Central memory CD8-positive, alpha-beta T cell (primary cell): ENCODE data around the gene SPOCK2.

Experiments used
- ATAC-seq: fragments of 150-1000 bp; cut with Tn5 transposase; replicated peaks from 2 replicates; pipeline ENCODE4 v1.10.0; 2022; ENCODE audit warnings: mild to moderate bottlenecking, moderate FRiP score, moderate number of reproducible peaks; ENCODE audit not compliant: poor library complexity, severe bottlenecking; ENCODE audit errors: extremely low read depth
- DNase-seq, 2 donors: peaks; one replicate each; pipeline ENCODE4 v3.0.0; 2021; ENCODE audit warnings: low spot score in 2 of 2
- H3K27ac Mint-ChIP-seq: one replicate; pipeline ENCODE4 v1.8.0; 2022; ENCODE audit warnings: low read depth, mild to moderate bottlenecking, moderate library complexity, mixed read lengths
- H3K27me3 Mint-ChIP-seq: one replicate; pipeline ENCODE4 v1.8.0; 2022; ENCODE audit warnings: mixed read lengths
- H3K36me3 Mint-ChIP-seq: one replicate; pipeline ENCODE4 v1.8.0; 2022; ENCODE audit warnings: mild to moderate bottlenecking, moderate library complexity, mixed read lengths; ENCODE audit not compliant: insufficient read depth
- H3K4me1 Mint-ChIP-seq: one replicate; pipeline ENCODE4 v1.8.0; 2022; ENCODE audit warnings: mixed read lengths
- H3K4me3 Mint-ChIP-seq: one replicate; pipeline ENCODE4 v1.8.0; 2022; ENCODE audit warnings: mild to moderate bottlenecking, moderate library complexity, mixed read lengths
- H3K9me3 Mint-ChIP-seq: one replicate; pipeline ENCODE4 v1.8.0; 2022; ENCODE audit warnings: mixed read lengths

SPOCK2 gene

DNA sequence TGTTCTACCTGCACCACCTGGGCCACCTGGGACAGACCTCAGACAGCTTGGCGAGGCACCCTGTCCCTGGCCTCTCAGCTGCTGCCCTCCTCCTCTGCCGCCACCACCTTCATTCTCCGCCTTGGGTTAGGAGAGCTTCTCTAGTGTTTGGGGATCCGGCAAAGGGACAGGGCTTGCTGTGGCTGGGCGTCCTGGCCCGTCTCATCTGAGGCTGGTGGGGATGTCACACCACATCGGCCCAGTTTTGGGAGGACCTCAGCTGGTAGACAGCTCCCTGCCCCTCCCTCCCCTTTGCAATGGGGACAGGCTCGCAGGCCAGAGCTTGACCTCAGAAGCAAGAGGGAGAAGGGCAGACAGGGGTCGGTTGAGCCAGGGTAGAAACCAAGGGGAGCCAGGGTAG is 26.4 kb downstream of the SPOCK2 start:
- Mint-ChIP-seq H3K27me3 (no peaks in the 10 kb centered on the region), H3K9me3 (no peaks in the 10 kb centered on the region), H3K4me1 (peaks cover 51% of the 10 kb centered on the region), H3K4me3 (peak overlapping the region; percentile 70), H3K27ac (peak overlapping the region; percentile 93), H3K36me3 (peaks cover 84% of the 10 kb centered on the region)
- ATAC-seq (no peak), DNase-seq (no peak)

- no peaks in the 10 kb centered on the region for H3K9me3 Mint-ChIP-seq
These were observed 26.9 kb downstream of the SPOCK2 start for GRCh38 chr10:72061491-72061890.

DNA sequence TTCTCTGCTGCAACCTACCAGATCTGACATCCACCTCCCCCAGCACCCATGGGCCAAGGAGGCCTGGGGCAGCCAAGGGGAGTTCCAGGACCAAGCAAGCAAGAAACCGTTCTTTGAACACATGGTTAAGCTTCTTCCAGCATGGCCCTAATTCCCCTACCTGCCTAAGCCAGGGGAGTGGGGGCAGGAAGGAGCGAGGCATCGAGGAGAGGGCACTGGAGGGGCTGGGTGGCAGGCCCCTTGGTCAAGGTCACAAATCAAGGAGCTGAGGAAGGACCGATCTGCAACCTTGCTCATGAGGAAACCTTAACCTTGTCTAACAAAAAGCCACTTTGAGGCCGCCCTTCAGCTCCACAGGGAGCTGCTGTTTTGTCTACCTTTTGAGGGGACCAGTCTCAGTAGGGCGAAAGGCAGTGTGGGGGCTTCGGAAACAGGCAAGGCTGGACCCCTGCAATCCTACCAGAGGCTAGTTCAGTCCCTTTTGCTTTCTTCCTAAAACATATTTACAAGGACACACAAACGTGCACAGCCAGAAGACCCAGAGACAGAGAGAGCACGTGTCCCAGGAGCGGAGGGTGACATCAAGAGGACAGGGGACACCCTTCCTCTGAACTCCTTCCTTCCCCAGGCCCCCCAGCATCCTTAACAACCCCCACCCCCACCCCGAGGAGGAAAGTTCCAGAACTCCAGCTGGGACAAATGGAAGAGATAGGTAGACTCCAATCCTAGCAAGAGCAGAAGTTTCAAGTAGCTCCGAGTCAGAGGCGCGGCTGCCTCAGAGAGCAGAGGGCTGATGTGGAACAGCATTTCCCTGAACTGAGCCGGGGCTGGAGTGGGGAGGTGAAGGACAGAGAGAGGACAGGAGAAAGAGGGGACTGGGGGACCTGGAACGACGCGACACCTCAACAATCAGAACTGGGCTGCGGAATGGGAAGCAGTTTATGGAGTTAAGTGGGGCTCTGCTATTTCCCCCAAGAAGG is 28.2 kb downstream of the SPOCK2 start:
- H3K9me3 Mint-ChIP-seq = no peaks in the 10 kb centered on the region
- peak overlapping the region; percentile 70 for H3K4me3 Mint-ChIP-seq
- peak overlapping the region; percentile 93 for H3K27ac Mint-ChIP-seq
- H3K4me1 Mint-ChIP-seq = peaks cover 51% of the 10 kb centered on the region
- peaks cover 68% of the 10 kb centered on the region for H3K36me3 Mint-ChIP-seq
- DNase-seq = no peak
- ATAC-seq = peak; percentile 8
- H3K27me3 Mint-ChIP-seq = no peaks in the 10 kb centered on the region

More at GRCh38 chr10:72061491-72061890, 26.9 kb downstream of the SPOCK2 start:
- H3K27me3 Mint-ChIP-seq = no peaks in the 10 kb centered on the region
- ATAC-seq (no peak), DNase-seq (no peak)
- H3K4me1 Mint-ChIP-seq = peaks cover 51% of the 10 kb centered on the region
- H3K36me3 Mint-ChIP-seq = peaks cover 81% of the 10 kb centered on the region
- H3K4me3 Mint-ChIP-seq = peak overlapping the region; percentile 70
- H3K27ac Mint-ChIP-seq = peak overlapping the region; percentile 93

DNA sequence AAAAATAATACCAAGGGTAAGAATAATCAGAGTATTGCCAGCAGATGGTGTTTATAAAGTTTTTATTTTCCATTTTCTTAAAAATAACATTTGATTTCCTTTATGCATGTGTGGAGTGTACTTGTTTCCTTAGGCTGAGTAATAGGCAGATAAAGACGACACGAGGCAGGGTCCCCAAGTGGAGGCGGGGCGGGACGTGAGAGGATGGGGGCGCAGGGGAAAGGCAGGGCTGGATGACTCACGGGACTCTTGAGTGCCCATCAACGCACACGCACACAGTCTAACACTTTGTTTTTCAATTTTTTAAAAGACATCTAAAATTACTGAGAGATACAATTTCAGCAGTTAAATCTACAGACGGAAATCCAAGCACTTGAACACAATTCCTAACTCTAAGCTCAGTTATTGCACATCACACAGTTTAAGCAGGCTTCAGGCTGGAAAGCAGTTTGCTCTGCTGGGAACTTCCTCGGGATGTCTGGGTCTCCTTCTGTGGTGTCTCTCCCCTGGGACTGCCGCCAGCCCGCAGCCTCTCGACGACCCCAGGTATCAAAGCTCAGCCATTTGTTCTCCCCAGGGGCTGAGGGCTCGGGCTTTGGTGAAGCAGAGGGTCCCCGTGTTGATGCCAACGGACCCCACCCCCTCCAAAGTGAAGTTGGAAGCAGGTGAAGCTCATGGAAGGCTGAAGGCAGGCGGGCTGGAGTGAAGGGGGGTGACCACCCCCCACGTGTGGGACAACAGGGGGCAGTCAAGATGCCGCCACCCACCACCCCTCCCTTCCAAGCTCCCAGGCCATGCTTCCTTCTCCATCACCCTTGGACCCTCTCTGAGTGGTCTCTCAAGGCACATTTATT is 29.1 kb downstream of the SPOCK2 start:
- peaks cover 52% of the 10 kb centered on the region for H3K4me1 Mint-ChIP-seq
- H3K36me3 Mint-ChIP-seq = peaks cover 64% of the 10 kb centered on the region
- no peaks in the 10 kb centered on the region for H3K9me3 Mint-ChIP-seq
- peak overlapping the region; percentile 93 for H3K27ac Mint-ChIP-seq
- DNase-seq (no peak), ATAC-seq (no peak)
- H3K27me3 Mint-ChIP-seq = no peaks in the 10 kb centered on the region
- peak overlapping the region; percentile 70 for H3K4me3 Mint-ChIP-seq

GRCh38 chr10:72058347-72058898 is 29.9 kb downstream of the SPOCK2 start:
- peak overlapping the region; percentile 70 for H3K4me3 Mint-ChIP-seq
- peaks cover 48% of the 10 kb centered on the region for H3K4me1 Mint-ChIP-seq
- H3K27me3 Mint-ChIP-seq = no peaks in the 10 kb centered on the region
- H3K36me3 Mint-ChIP-seq = peaks cover 56% of the 10 kb centered on the region
- ATAC-seq (no peak), DNase-seq (no peak)
- H3K27ac Mint-ChIP-seq = peak overlapping the region; percentile 93
- no peaks in the 10 kb centered on the region for H3K9me3 Mint-ChIP-seq

DNA sequence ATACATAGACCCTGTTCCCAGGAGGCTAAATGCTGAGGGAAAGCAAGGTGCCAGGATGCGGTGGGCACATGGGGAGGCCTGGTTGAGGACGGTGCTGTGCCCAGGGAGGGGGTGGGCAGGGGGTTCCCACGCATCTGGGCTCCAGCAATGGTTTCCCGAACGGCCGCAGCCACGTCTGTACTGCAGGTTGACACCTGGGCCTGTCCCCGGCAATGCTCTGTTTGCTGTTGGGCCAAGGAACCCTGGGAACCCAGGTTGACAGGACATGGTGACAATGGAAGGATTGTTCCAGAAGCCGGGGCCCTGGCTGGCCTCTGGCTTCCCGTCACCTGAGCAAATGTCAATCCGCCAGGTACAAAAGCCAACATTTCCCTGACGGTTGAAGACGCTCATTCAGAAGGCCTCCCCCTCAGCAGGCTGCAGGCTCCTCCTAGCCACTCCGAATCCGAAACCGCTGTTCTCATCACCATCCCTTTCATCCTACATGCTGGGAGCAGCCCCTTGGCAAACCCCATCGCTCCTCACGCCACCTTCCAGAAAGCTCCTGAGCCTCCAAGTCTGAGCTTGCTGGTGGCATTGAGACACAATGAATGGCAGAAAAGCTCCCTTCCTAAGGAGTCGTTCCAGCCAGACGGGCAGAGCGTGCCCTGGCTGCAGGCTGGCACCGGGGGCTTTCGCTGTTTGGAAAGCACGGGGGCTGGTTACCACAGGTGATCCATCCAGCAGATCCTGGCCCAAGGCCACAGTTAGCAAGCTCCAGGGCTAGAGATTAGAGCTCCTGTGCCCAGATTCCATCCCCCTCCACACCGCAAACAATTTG is 31.2 kb downstream of the SPOCK2 start:
- DNase-seq (no peak), ATAC-seq (no peak)
- Mint-ChIP-seq H3K27ac (peak overlapping the region; percentile 85), H3K27me3 (no peaks in the 10 kb centered on the region), H3K4me3 (peak overlapping the region; percentile 48), H3K4me1 (peaks cover 38% of the 10 kb centered on the region), H3K36me3 (peaks cover 46% of the 10 kb centered on the region), H3K9me3 (no peaks in the 10 kb centered on the region)

- Mint-ChIP-seq H3K27ac (no peak overlapping the region), H3K4me1 (peaks cover 33% of the 10 kb centered on the region), H3K9me3 (no peaks in the 10 kb centered on the region), H3K36me3 (peaks cover 36% of the 10 kb centered on the region), H3K27me3 (no peaks in the 10 kb centered on the region), H3K4me3 (no peak overlapping the region)
- ATAC-seq = no peak
- DNase-seq = no peak
These were observed 32.2 kb downstream of the SPOCK2 start for GRCh38 chr10:72056113-72056512.

DNA sequence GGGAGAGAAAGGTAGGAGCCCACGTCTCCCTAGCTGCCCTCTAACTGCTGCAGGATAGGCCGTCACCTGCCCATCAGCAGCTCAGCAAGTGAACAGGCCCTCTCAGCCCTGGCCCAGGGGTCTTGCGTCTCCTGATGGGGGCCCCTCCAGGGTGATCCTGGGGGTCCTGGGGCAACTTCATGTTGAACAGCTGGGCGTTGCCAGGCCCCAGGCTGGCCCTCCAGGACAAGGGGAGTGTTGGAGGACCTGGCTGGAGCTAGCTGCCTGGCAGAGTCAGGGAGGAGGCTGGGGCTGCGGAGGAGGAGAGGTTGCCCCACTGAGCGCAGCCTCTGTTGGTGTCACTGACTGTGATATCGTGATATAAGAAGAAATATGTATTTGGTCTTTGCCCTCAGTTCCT is 34.7 kb downstream of the SPOCK2 start:
- H3K36me3 Mint-ChIP-seq = peaks cover 11% of the 10 kb centered on the region
- no peak for ATAC-seq

GRCh38 chr10:72050873-72051272 is 37.5 kb downstream of the SPOCK2 start:
- H3K27ac Mint-ChIP-seq = no peak overlapping the region
- no peak for ATAC-seq
- DNase-seq = no peak
- H3K27me3 Mint-ChIP-seq = no peaks in the 10 kb centered on the region
- H3K4me1 Mint-ChIP-seq = peaks cover 13% of the 10 kb centered on the region
- H3K36me3 Mint-ChIP-seq = peaks cover 5% of the 10 kb centered on the region
- no peak overlapping the region for H3K4me3 Mint-ChIP-seq
- H3K9me3 Mint-ChIP-seq = no peaks in the 10 kb centered on the region

More for the DNA sequence above, 34.7 kb downstream of the SPOCK2 start:
- H3K4me1 Mint-ChIP-seq = peaks cover 10% of the 10 kb centered on the region
- no peaks in the 10 kb centered on the region for H3K9me3 Mint-ChIP-seq
- DNase-seq = no peak
- H3K27ac Mint-ChIP-seq = no peak overlapping the region
- no peaks in the 10 kb centered on the region for H3K27me3 Mint-ChIP-seq
- no peak overlapping the region for H3K4me3 Mint-ChIP-seq

DNA sequence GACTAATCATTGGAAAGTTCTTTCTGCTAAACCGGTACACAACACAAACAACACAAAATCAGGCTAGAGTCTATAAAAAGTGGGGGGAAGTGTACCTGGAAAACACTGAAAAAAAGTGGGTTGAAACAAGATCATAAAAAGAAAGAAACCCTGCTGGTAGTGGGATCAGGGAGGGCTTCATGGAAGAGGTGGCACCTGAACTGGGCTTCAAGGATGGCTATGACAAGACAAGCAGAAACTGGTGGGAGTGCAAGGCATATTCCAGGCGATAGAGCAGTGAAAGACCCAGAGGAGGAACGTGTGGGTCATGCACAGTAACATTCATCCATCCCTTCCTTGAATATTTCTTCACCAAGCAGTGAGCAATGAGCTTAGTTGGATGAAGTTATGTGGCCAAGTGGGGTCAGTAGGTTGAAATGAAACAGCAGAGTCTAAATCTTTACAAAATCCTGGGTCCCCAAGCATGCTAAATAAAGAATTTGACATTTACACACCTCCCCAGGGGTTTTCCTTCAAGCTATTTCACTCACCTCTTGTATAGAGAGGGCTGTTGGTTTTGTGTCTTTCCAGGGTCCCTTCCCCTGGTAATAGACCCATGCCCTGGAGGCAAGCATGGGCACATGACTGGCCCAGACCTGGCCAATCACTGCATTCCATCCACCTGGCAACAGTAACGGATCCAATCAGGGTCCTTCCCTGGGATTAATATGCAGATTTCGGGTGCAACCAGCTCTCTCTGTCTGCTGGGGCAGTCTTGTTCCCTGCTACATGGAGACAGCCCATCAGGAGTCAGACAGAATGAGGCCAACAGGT is 38.2 kb downstream of the SPOCK2 start:
- Mint-ChIP-seq H3K36me3 (peaks cover 5% of the 10 kb centered on the region), H3K9me3 (no peaks in the 10 kb centered on the region), H3K4me3 (no peak overlapping the region), H3K4me1 (peaks cover 13% of the 10 kb centered on the region), H3K27ac (no peak overlapping the region), H3K27me3 (no peaks in the 10 kb centered on the region)
- ATAC-seq (no peak), DNase-seq (no peak)

DNA sequence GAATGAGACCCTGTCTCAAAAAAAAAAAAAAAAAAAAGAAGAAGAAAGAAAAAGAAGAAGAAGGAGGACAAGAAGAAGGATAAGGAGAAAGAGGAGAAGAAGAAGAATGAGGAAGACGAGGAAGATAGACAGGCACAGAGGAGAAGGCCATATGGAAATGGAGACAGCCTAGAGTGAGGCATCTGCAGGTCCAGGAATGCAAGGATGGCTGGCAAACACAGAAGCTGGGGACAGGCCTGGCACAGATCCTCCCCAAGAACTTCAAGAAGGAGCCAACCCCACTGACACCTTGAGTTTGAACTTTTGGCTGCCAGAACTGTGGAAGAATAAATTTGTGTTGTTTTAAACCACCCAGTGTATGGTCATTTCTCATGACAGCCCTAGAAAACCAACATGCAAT is 38.9 kb downstream of the SPOCK2 start:
- H3K4me3 Mint-ChIP-seq = no peak overlapping the region
- H3K36me3 Mint-ChIP-seq = peaks cover 5% of the 10 kb centered on the region
- peaks cover 9% of the 10 kb centered on the region for H3K4me1 Mint-ChIP-seq
- no peaks in the 10 kb centered on the region for H3K27me3 Mint-ChIP-seq
- H3K27ac Mint-ChIP-seq = no peak overlapping the region
- ATAC-seq = no peak
- H3K9me3 Mint-ChIP-seq = no peaks in the 10 kb centered on the region
- no peak for DNase-seq
